Astrocyte (in vitro differentiated cells and primary cell): Measurements from ENCODE around the gene MARCHF10. TPM values are rescaled to one million over a fixed set of nuclear protein-coding genes. Genes with fewer than 3 reads are reported as not detected.
A peak's percentile ranks its signal among the peaks of the same experiment; 100 is the strongest.

Source experiments
- DNase-seq: peaks from one replicate; pipeline ENCODE4 v3.0.0-alpha.2; 2010; ENCODE audit warnings: low read depth
- FAIRE-seq: peaks from 2 replicates; lab custom pipeline; 2011; peaks lifted over from hg19 to GRCh38; lab: Jason Lieb, UNC
- H2AFZ ChIP-seq: 2 replicates; pipeline ENCODE4 v1.6.0; 2012; ENCODE audit warnings: low read depth, low read length, inconsistent platforms
- H3K27ac ChIP-seq: 2 replicates; pipeline ENCODE4 v1.5.1; 2011; ENCODE audit warnings: low read depth, low read length, inconsistent platforms
- H3K27me3 ChIP-seq: 2 replicates; pipeline ENCODE4 v1.6.0; 2011; ENCODE audit warnings: low read length, inconsistent platforms; ENCODE audit not compliant: insufficient read depth
- H3K36me3 ChIP-seq: 2 replicates; pipeline ENCODE4 v1.5.1; 2011; ENCODE audit warnings: low read length, inconsistent platforms; ENCODE audit not compliant: insufficient read depth
- H3K4me1 ChIP-seq: 2 replicates; pipeline ENCODE4 v1.5.1; 2011; ENCODE audit warnings: low read length, inconsistent platforms; ENCODE audit not compliant: insufficient read depth
- H3K4me2 ChIP-seq: 2 replicates; pipeline ENCODE4 v1.6.0; 2012; ENCODE audit warnings: low read length, inconsistent platforms
- H3K4me3 ChIP-seq: 2 replicates; pipeline ENCODE4 v1.5.1; 2011; ENCODE audit warnings: low read depth, mild to moderate bottlenecking, low read length, inconsistent platforms; ENCODE audit not compliant: insufficient read depth
- H3K79me2 ChIP-seq: 2 replicates; pipeline ENCODE4 v1.6.0; 2012; ENCODE audit warnings: mild to moderate bottlenecking, low read length, inconsistent platforms; ENCODE audit not compliant: insufficient read depth
- H3K9ac ChIP-seq: 2 replicates; pipeline ENCODE4 v1.6.0; 2012; ENCODE audit warnings: mild to moderate bottlenecking, low read length, inconsistent platforms
- H3K9me3 ChIP-seq: 2 replicates; pipeline ENCODE4 v1.5.1; 2012; ENCODE audit warnings: low read depth, mild to moderate bottlenecking, low read length, inconsistent platforms; ENCODE audit not compliant: insufficient read depth
- H4K20me1 ChIP-seq: 2 replicates; pipeline ENCODE4 v1.6.0; 2012; ENCODE audit warnings: low read length, inconsistent platforms; ENCODE audit not compliant: insufficient read depth
- H3K27ac Mint-ChIP-seq: one replicate; pipeline ENCODE4 v1.8.0; 2021; ENCODE audit warnings: mild to moderate bottlenecking, mixed read lengths; ENCODE audit not compliant: unreplicated experiment
- H3K27me3 Mint-ChIP-seq: one replicate; pipeline ENCODE4 v1.8.0; 2021; ENCODE audit warnings: low read depth, mixed read lengths; ENCODE audit not compliant: unreplicated experiment
- H3K36me3 Mint-ChIP-seq: one replicate; pipeline ENCODE4 v1.8.0; 2021; ENCODE audit warnings: low read depth, mixed read lengths; ENCODE audit not compliant: unreplicated experiment
- H3K4me1 Mint-ChIP-seq: one replicate; pipeline ENCODE4 v1.8.0; 2021; ENCODE audit warnings: low read depth, mixed read lengths; ENCODE audit not compliant: unreplicated experiment
- H3K4me3 Mint-ChIP-seq: one replicate; pipeline ENCODE4 v1.8.0; 2021; ENCODE audit warnings: mild to moderate bottlenecking, moderate library complexity, mixed read lengths; ENCODE audit not compliant: unreplicated experiment
- H3K9me3 Mint-ChIP-seq: one replicate; pipeline ENCODE4 v1.8.0; 2021; ENCODE audit warnings: mild to moderate bottlenecking, mixed read lengths; ENCODE audit not compliant: unreplicated experiment
- CTCF ChIP-seq: IDR thresholded peaks from 2 replicates; pipeline ENCODE4 v1.5.1; 2011; ENCODE audit warnings: low read depth, mild to moderate bottlenecking, inconsistent platforms, low read length, moderate library complexity; ENCODE audit not compliant: insufficient read depth
- EZH2 ChIP-seq: IDR thresholded peaks from 2 replicates; pipeline ENCODE4 v1.6.1; 2012; ENCODE audit warnings: mild to moderate bottlenecking, low read length, inconsistent platforms; ENCODE audit not compliant: insufficient read depth
- total RNA-seq: library from RNA; stranded (reverse); gene quantifications from 2 replicates; pipeline ENCODE4 v1.2.1, GENCODE V29; 2021

Gene MARCHF10
- total RNA-seq, 1 donor from 2014 or later = not detected

GRCh38 chr17:62808576-62808970, 459 bp upstream of the MARCHF10 start:
- Mint-ChIP-seq H3K9me3 (no peaks in the 10 kb centered on the region), H3K36me3 (no peaks in the 10 kb centered on the region), H3K4me1 (peaks cover 11% of the 10 kb centered on the region), H3K27me3 (no peaks in the 10 kb centered on the region), H3K4me3 (peak overlapping the region; percentile 11), H3K27ac (no peak overlapping the region)
- Histone ChIP-seq H3K9me3 (no peaks in the 10 kb centered on the region), H4K20me1 (no peaks in the 10 kb centered on the region), H3K4me2 (peak overlapping the region; percentile 74), H3K4me1 (peaks cover 4% of the 10 kb centered on the region), H3K4me3 (peak overlapping the region; percentile 21), H2AFZ (peak overlapping the region; percentile 52), H3K27me3 (no peaks in the 10 kb centered on the region), H3K9ac (peak overlapping the region; percentile 46), H3K36me3 (no peaks in the 10 kb centered on the region), H3K79me2 (no peaks in the 10 kb centered on the region), H3K27ac (no peak overlapping the region)
- TF ChIP-seq EZH2 (no peak), CTCF (no peak)
- FAIRE-seq = no peak
- DNase-seq = no peak

- Mint-ChIP-seq H3K9me3 (no peaks in the 10 kb centered on the region), H3K27me3 (no peaks in the 10 kb centered on the region), H3K27ac (peak overlapping the region; percentile 64), H3K4me3 (no peak overlapping the region), H3K4me1 (peaks cover 14% of the 10 kb centered on the region), H3K36me3 (peaks cover 2% of the 10 kb centered on the region)
- Histone ChIP-seq H3K4me1 (peaks cover 4% of the 10 kb centered on the region), H3K36me3 (no peaks in the 10 kb centered on the region), H2AFZ (no peak overlapping the region), H3K27me3 (no peaks in the 10 kb centered on the region), H3K4me3 (no peak overlapping the region), H4K20me1 (no peaks in the 10 kb centered on the region), H3K4me2 (peak overlapping the region; percentile 10), H3K79me2 (no peaks in the 10 kb centered on the region), H3K9ac (peak overlapping the region; percentile 58), H3K27ac (peak overlapping the region; percentile 78), H3K9me3 (no peaks in the 10 kb centered on the region)
- DNase-seq (peak; percentile 44), FAIRE-seq (no peak)
- TF ChIP-seq CTCF (no peak), EZH2 (no peak)
Observed at GRCh38 chr17:62805234-62805633, 2.9 kb downstream of the MARCHF10 start.

- H3K4me3 Mint-ChIP-seq = no peak overlapping the region
- Histone ChIP-seq H3K27ac (peak overlapping the region; percentile 78), H3K9me3 (no peaks in the 10 kb centered on the region), H3K79me2 (no peaks in the 10 kb centered on the region), H3K4me3 (no peak overlapping the region), H3K9ac (peak overlapping the region; percentile 58), H4K20me1 (no peaks in the 10 kb centered on the region), H3K4me2 (peak overlapping the region; percentile 10), H3K36me3 (no peaks in the 10 kb centered on the region), H2AFZ (peak overlapping the region; percentile 29), H3K27me3 (no peaks in the 10 kb centered on the region), H3K4me1 (peaks cover 4% of the 10 kb centered on the region)
- TF ChIP-seq EZH2 = no peak
- no peak for TF ChIP-seq CTCF
- peaks cover 2% of the 10 kb centered on the region for H3K36me3 Mint-ChIP-seq
- H3K4me1 Mint-ChIP-seq = peaks cover 14% of the 10 kb centered on the region
- H3K27ac Mint-ChIP-seq = peak overlapping the region; percentile 64
- FAIRE-seq (no peak), DNase-seq (peak; percentile 78)
- H3K27me3 Mint-ChIP-seq = no peaks in the 10 kb centered on the region
- H3K9me3 Mint-ChIP-seq = no peaks in the 10 kb centered on the region
Observed at GRCh38 chr17:62804822-62805221, 3.3 kb downstream of the MARCHF10 start.
